Mesothelial cell of epicardium (in vitro differentiated cells): Measurements from ENCODE around the gene MTO1. TPM values are rescaled to one million over a fixed set of nuclear protein-coding genes. Genes with fewer than 3 reads are reported as not detected.

Experiments
- DNase-seq, 2 experiments: peaks; one replicate each; pipeline ENCODE4 v3.0.0; 2021; ENCODE audit warnings: low spot score in 2 of 2; ENCODE audit not compliant: unreplicated experiment in 2 of 2
- H3K27ac Mint-ChIP-seq: 2 replicates; pipeline ENCODE4 v1.8.0; 2021; ENCODE audit warnings: mixed read lengths
- H3K27me3 Mint-ChIP-seq: 2 replicates; pipeline ENCODE4 v1.8.0; 2021; ENCODE audit warnings: low read depth, mixed read lengths
- H3K36me3 Mint-ChIP-seq: 2 replicates; pipeline ENCODE4 v1.8.0; 2021; ENCODE audit warnings: mixed read lengths
- H3K4me1 Mint-ChIP-seq: 2 replicates; pipeline ENCODE4 v1.8.0; 2021; ENCODE audit warnings: mixed read lengths
- H3K4me3 Mint-ChIP-seq: 2 replicates; pipeline ENCODE4 v1.8.0; 2021; ENCODE audit warnings: mild to moderate bottlenecking, moderate library complexity, mixed read lengths
- H3K9me3 Mint-ChIP-seq: 2 replicates; pipeline ENCODE4 v1.8.0; 2021; ENCODE audit warnings: mixed read lengths
- CTCF ChIP-seq: fragments of 200-600 bp; sonication (generic); IDR thresholded peaks from one replicate; pipeline ENCODE4 v1.5.0; 2021; ENCODE audit warnings: antibody characterized with exemption; ENCODE audit not compliant: unreplicated experiment
- total RNA-seq: library from RNA; stranded (reverse); gene quantifications from 3 replicates; pipeline ENCODE4 v1.2.1, GENCODE V29; 2021

MTO1 gene, protein sequence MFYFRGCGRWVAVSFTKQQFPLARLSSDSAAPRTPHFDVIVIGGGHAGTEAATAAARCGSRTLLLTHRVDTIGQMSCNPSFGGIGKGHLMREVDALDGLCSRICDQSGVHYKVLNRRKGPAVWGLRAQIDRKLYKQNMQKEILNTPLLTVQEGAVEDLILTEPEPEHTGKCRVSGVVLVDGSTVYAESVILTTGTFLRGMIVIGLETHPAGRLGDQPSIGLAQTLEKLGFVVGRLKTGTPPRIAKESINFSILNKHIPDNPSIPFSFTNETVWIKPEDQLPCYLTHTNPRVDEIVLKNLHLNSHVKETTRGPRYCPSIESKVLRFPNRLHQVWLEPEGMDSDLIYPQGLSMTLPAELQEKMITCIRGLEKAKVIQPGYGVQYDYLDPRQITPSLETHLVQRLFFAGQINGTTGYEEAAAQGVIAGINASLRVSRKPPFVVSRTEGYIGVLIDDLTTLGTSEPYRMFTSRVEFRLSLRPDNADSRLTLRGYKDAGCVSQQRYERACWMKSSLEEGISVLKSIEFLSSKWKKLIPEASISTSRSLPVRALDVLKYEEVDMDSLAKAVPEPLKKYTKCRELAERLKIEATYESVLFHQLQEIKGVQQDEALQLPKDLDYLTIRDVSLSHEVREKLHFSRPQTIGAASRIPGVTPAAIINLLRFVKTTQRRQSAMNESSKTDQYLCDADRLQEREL
- total RNA-seq = 16.8 to 21.6 TPM (median 19.9 TPM) in 3 replicates

DNA sequence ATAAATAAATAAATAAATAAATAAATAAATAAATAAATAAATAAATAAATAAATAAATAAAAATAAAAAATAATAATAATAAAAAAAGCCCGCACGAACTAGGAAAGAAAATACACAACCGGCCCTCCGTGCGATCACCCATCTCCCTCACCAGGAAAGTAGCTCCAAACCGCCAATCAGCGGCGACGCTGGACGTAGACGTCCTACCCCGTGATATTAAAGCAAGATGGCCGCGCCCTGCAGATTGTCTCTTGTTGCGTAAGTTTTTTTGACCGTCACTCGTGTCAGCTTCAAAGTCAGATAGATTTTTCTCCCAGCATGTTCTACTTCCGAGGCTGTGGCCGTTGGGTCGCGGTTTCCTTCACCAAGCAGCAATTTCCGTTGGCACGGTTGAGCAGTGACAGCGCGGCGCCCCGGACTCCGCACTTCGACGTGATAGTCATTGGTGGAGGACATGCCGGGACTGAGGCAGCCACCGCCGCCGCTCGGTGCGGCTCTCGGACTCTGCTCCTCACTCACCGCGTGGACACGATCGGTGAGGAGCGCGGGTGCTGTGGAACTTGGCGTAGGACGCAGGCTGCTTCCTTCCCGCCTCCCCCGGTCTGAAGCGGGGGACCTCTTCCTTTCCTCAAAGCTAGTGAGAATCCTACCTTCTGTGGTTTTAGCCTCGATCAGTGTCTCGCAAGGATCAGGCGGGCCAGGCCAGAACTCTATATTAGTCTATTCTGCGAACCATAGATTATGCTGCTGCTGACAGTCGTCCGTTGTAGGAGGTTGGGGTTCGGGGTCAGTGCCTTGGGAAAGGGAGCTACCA, at the start of gene MTO1:
Gene MTO1, plus strand, starts transcription at position 201 of the 814 bp plus-strand sequence. Its CDS starts 118 bp downstream, at position 319.
- peak; percentile 52 to 68 for DNase-seq
- H3K4me1 Mint-ChIP-seq = peaks cover 11% of the 10 kb centered on the region
- H3K27me3 Mint-ChIP-seq = no peaks in the 10 kb centered on the region
- H3K9me3 Mint-ChIP-seq = no peaks in the 10 kb centered on the region
- peak within 1 kb of the TSS; percentile 96 for H3K4me3 Mint-ChIP-seq
- H3K36me3 Mint-ChIP-seq = peaks cover 13% of the 10 kb centered on the region
- TF ChIP-seq CTCF = no peak
- peak within 1 kb of the TSS; percentile 99 for H3K27ac Mint-ChIP-seq

DNA sequence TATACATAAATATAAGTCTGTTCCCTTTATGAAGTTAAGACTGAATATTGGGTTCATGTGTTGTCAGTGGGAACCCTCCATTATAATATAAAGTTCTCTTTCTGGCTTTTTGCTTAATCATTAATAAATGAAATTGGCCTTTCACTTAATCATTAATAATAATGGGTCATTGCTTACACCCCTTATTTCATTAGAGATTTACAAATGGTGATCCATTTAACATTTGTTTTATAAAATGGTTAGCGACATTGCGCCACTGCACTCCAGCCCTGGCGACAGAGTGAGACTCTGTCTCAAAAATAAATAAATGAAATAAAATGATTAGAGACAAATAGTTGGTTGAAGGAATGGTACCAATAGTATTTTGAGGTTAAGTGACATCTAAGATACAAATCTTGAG, 48.4 kb upstream of the MTO1 start:
- H3K27ac Mint-ChIP-seq = no peak overlapping the region

DNA sequence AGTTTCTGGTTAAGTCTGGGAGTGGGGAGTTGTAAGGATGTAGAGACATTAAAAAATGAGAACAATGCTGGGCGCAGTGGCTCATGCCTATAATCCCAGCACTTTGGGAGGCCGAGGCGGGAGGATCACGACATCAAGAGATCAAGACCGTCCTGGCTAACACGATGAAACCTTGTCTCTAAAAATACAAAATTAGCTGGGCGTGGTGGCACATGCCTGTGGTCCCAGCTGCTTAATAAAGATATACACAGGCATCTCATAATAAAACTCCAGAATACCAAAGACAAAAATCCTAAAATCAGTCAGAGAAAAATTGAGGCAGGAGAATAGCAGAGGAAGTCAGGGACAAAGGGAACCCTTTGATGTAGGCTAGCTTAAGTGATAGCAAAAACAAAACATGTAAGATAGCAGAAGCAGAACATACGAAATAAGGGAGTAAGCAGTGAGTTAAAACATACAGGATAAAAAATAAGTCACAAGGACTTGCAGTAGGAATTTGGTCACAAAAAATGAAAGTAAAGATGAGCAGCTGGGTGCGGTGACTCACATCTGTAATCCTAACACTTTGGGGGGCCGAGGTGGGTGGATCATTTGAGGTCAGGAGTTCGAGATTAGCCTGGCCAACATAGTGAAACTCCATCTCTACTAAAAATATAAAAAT, 43.3 kb upstream of the MTO1 start:
- Mint-ChIP-seq H3K27ac (no peak overlapping the region), H3K9me3 (no peaks in the 10 kb centered on the region), H3K4me3 (no peak overlapping the region), H3K27me3 (no peaks in the 10 kb centered on the region), H3K36me3 (no peaks in the 10 kb centered on the region), H3K4me1 (peaks cover 3% of the 10 kb centered on the region)
- no peak for TF ChIP-seq CTCF
- DNase-seq = no peak

More for the DNA sequence above, 48.4 kb upstream of the MTO1 start:
- TF ChIP-seq CTCF = no peak
- H3K27me3 Mint-ChIP-seq = no peaks in the 10 kb centered on the region
- no peak overlapping the region for H3K4me3 Mint-ChIP-seq
- H3K4me1 Mint-ChIP-seq = no peaks in the 10 kb centered on the region
- H3K9me3 Mint-ChIP-seq = no peaks in the 10 kb centered on the region
- H3K36me3 Mint-ChIP-seq = no peaks in the 10 kb centered on the region
- DNase-seq = no peak

DNA sequence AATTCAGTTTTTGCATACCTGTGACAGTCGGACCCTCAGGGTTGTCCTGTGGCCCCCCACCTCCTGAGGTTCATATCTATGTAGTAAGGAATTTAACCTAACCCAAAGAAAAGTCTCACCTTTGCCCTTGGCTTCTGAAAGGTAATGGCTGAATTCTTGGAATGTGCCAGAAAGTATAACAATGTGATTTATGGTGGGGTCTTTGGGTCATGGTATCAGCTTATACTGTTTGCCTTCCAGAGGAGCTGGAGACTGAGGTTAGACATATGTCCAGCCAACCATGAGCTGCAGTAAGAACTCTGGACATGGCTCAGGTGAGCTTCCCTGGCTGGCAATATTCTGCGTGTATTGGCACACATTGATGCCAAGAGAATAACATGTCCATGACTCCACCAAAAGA, 40.0 kb upstream of the MTO1 start:
- Mint-ChIP-seq H3K36me3 (no peaks in the 10 kb centered on the region), H3K4me1 (peaks cover 3% of the 10 kb centered on the region), H3K9me3 (no peaks in the 10 kb centered on the region), H3K27ac (no peak overlapping the region), H3K4me3 (no peak overlapping the region), H3K27me3 (no peaks in the 10 kb centered on the region)
- no peak for TF ChIP-seq CTCF
- DNase-seq = no peak

DNA sequence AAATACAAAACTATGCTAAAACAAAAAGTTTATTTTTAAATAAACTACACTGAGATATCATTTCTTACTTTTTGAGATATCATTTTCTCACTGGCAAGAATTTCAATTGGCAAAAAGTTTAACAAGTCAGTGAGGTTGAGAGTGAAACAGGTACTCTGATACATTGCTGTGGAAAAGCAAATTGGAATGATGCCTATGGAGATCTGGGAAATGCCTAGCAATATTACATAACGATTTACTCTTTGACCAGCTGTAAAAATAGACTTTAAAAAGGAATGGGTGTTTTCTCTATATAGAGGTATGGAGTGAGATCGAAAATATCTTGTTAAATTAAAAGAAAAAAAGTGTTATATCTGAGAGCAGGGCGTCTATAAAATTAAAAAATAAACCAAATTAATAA, 26.3 kb upstream of the MTO1 start:
- Mint-ChIP-seq H3K36me3 (no peaks in the 10 kb centered on the region), H3K4me1 (no peaks in the 10 kb centered on the region), H3K9me3 (no peaks in the 10 kb centered on the region), H3K4me3 (no peak overlapping the region), H3K27me3 (no peaks in the 10 kb centered on the region), H3K27ac (no peak overlapping the region)
- no peak for DNase-seq
- no peak for TF ChIP-seq CTCF
